Measurements from ENCODE around the gene NAA50.

Gene NAA50

GRCh38 chr3:113753376-113753985 is 7.4 kb upstream of the NAA50 start:
- TF ChIP-seq GATA1 (IDR thresholded peaks at IDR 0.05; ENCODE audit: low read depth, low read length) (no peak), POLR2A (IDR thresholded peaks at IDR 0.05; ENCODE audit: low read length) (no peak)

GRCh38 chr3:113751141-113751540 is 5.1 kb upstream of the NAA50 start:
- no peak for DNase-seq
- TF ChIP-seq GATA1 (IDR thresholded peaks at IDR 0.05; ENCODE audit: low read depth, low read length) (no peak), POLR2A (IDR thresholded peaks at IDR 0.05; ENCODE audit: low read length) (no peak)

More at GRCh38 chr3:113753376-113753985, 7.4 kb upstream of the NAA50 start:
- no peak for DNase-seq

GRCh38 chr3:113747283-113748046 is 1.4 kb upstream of the NAA50 start:
- no peak for TF ChIP-seq POLR2A (IDR thresholded peaks at IDR 0.05; ENCODE audit: low read length)
- no peak for TF ChIP-seq GATA1 (IDR thresholded peaks at IDR 0.05; ENCODE audit: low read depth, low read length)
- peak; percentile 74 to 78 for DNase-seq

- no peak for TF ChIP-seq GATA1 (IDR thresholded peaks at IDR 0.05; ENCODE audit: low read depth, low read length)
- no peak for TF ChIP-seq POLR2A (IDR thresholded peaks at IDR 0.05; ENCODE audit: low read length)
- DNase-seq = peak; percentile 93 to 94
Measured at GRCh38 chr3:113746548-113747282, 666 bp upstream of the NAA50 start, which contains the start of gene ATP6V1A. TSS of gene ATP6V1A (plus strand) at chr3:113747035. CDS start at chr3:113778754, 31,719 bp downstream.

- TF ChIP-seq POLR2A (IDR thresholded peaks at IDR 0.05; ENCODE audit: low read length) (no peak), GATA1 (IDR thresholded peaks at IDR 0.05; ENCODE audit: low read depth, low read length) (no peak)
- peak; percentile 91 to 93 for DNase-seq
Measured at GRCh38 chr3:113744941-113745755, 901 bp downstream of the NAA50 start.

GRCh38 chr3:113743006-113743630 is 2.9 kb downstream of the NAA50 start:
- DNase-seq = peak; percentile 17 to 34
- no peak for TF ChIP-seq POLR2A (IDR thresholded peaks at IDR 0.05; ENCODE audit: low read length)
- TF ChIP-seq GATA1 (IDR thresholded peaks at IDR 0.05; ENCODE audit: low read depth, low read length) = no peak

GRCh38 chr3:113741620-113742019 is 4.4 kb downstream of the NAA50 start:
- TF ChIP-seq GATA1 (IDR thresholded peaks at IDR 0.05; ENCODE audit: low read depth, low read length) (no peak), POLR2A (IDR thresholded peaks at IDR 0.05; ENCODE audit: low read length) (no peak)
- no peak for DNase-seq

- TF ChIP-seq GATA1 (IDR thresholded peaks at IDR 0.05; ENCODE audit: low read depth, low read length) = no peak
- TF ChIP-seq POLR2A (IDR thresholded peaks at IDR 0.05; ENCODE audit: low read length) = no peak
- no peak for DNase-seq
Measured at GRCh38 chr3:113741086-113741485, 5.0 kb downstream of the NAA50 start.

- DNase-seq = peak; percentile 78 to 85
Measured at GRCh38 chr3:113736548-113737089, 9.4 kb downstream of the NAA50 start.

GRCh38 chr3:113731694-113732093 is 14.4 kb downstream of the NAA50 start:
- TF ChIP-seq GATA1 (IDR thresholded peaks at IDR 0.05; ENCODE audit: low read depth, low read length) = no peak
- TF ChIP-seq POLR2A (IDR thresholded peaks at IDR 0.05; ENCODE audit: low read length) = no peak
- DNase-seq = no peak

More at GRCh38 chr3:113736548-113737089, 9.4 kb downstream of the NAA50 start:
- TF ChIP-seq POLR2A (IDR thresholded peaks at IDR 0.05; ENCODE audit: low read length) (no peak), GATA1 (IDR thresholded peaks at IDR 0.05; ENCODE audit: low read depth, low read length) (no peak)

GRCh38 chr3:113730550-113730949 is 15.5 kb downstream of the NAA50 start:
- no peak for TF ChIP-seq GATA1 (IDR thresholded peaks at IDR 0.05; ENCODE audit: low read depth, low read length)
- TF ChIP-seq POLR2A (IDR thresholded peaks at IDR 0.05; ENCODE audit: low read length) = no peak

GRCh38 chr3:113728661-113729060 is 17.4 kb downstream of the NAA50 start:
- TF ChIP-seq GATA1 (IDR thresholded peaks at IDR 0.05; ENCODE audit: low read depth, low read length) = no peak
- no peak for TF ChIP-seq POLR2A (IDR thresholded peaks at IDR 0.05; ENCODE audit: low read length)

More at GRCh38 chr3:113730550-113730949, 15.5 kb downstream of the NAA50 start:
- DNase-seq = no peak

More at GRCh38 chr3:113728661-113729060, 17.4 kb downstream of the NAA50 start:
- no peak for DNase-seq

All from erythroblast (primary cell).